Breast epithelium (tissue), 4 donors: ENCODE measurements around the gene ARL2. TPM values are rescaled to one million over a fixed set of nuclear protein-coding genes. Genes with fewer than 3 reads are reported as not detected.
A peak's percentile ranks its signal among the peaks of the same experiment; 100 is the strongest.

Experiments
- DNase-seq, 2 donors: peaks; one replicate each; pipeline ENCODE4 v3.0.0-alpha.2; 2019; ENCODE audit warnings: low spot score in 2 of 2
- H3K27ac ChIP-seq, 2 donors: fragments of 200-600 bp; sonication (generic) in 1 of 2; one replicate each; pipeline ENCODE4 v1.5.1; 2016 to 2019; ENCODE audit warnings: mild to moderate bottlenecking in 1 of 2
- H3K27me3 ChIP-seq, 2 donors: fragments of 200-600 bp; sonication (generic) in 1 of 2; one replicate each; pipeline versions ENCODE4 v1.5.1 to v1.6.0; 2017 to 2019; ENCODE audit warnings: control low read depth in 1 of 2, mild to moderate bottlenecking in 1 of 2
- H3K36me3 ChIP-seq: fragments of 200-600 bp; one replicate; pipeline ENCODE4 v1.5.1; 2019
- H3K4me1 ChIP-seq, 2 donors: fragments of 200-600 bp; sonication (generic); one replicate each; pipeline ENCODE4 v1.5.1; 2016 to 2019; ENCODE audit warnings: control low read depth in 1 of 2
- H3K4me3 ChIP-seq, 3 donors: fragments of 200-600 bp; sonication (generic); 1 replicate in 2 of 3; 2 replicates in 1 of 3; pipeline ENCODE4 v1.5.1; 2016 to 2019; ENCODE audit warnings: mild to moderate bottlenecking in 3 of 3, moderate library complexity in 2 of 3
- H3K9me3 ChIP-seq, 2 donors: fragments of 200-600 bp; sonication (generic) in 1 of 2; one replicate each; pipeline ENCODE4 v1.5.1; 2016 to 2019; ENCODE audit warnings: control low read depth in 1 of 2
- POLR2A ChIP-seq: fragments of 450-650 bp; IDR thresholded peaks from one replicate; pipeline ENCODE4 v1.6.1; 2016; ENCODE audit warnings: antibody characterized with exemption, mild to moderate bottlenecking, moderate library complexity
- POLR2AphosphoS5 ChIP-seq, 3 donors: sonication (generic); formaldehyde crosslinking; IDR thresholded peaks; one replicate each; pipeline ENCODE4 v1.6.1; 2017; ENCODE audit warnings: antibody characterized with exemption in 3 of 3
- intact Hi-C: fragments of 100-400 bp; cut with DNase I; formaldehyde crosslinking; loops from one replicate; pipeline ENCODE4 v1.15.1; 2023; ENCODE audit warnings: low total_unique reads
- total RNA-seq, 3 donors: library from RNA; depleted of rRNA; stranded (reverse); fragments of >200 nt; gene quantifications; one replicate each; pipeline ENCODE4 v1.1.0, GENCODE V29; 2016
- TF ChIP-seq, protein P1 (sequence below), 3 donors: fragments of 450-650 bp; IDR thresholded peaks; one replicate each; pipeline ENCODE4 v1.5.1; 2016 to 2017; ENCODE audit warnings: antibody characterized with exemption in 3 of 3, mild to moderate bottlenecking in 3 of 3, moderate library complexity in 3 of 3

Gene ARL2
- 100 to 1,000 TPM in 2 of 3 donors, 10 to 100 TPM in 1; 99.8 to 193 (median 154) TPM for total RNA-seq

- H3K4me1 ChIP-seq = no peaks in the 10 kb centered on the region
- H3K9me3 ChIP-seq = no peaks in the 10 kb centered on the region
- H3K27me3 ChIP-seq = no peaks in the 10 kb centered on the region
- H3K36me3 ChIP-seq = no peaks in the 10 kb centered on the region
- TF ChIP-seq POLR2A (no peak), POLR2AphosphoS5 (IDR thresholded peaks at IDR 0.05) (peak in 2 of 3 donors; percentile 16 to 20)
- TF ChIP-seq, protein P1, sequence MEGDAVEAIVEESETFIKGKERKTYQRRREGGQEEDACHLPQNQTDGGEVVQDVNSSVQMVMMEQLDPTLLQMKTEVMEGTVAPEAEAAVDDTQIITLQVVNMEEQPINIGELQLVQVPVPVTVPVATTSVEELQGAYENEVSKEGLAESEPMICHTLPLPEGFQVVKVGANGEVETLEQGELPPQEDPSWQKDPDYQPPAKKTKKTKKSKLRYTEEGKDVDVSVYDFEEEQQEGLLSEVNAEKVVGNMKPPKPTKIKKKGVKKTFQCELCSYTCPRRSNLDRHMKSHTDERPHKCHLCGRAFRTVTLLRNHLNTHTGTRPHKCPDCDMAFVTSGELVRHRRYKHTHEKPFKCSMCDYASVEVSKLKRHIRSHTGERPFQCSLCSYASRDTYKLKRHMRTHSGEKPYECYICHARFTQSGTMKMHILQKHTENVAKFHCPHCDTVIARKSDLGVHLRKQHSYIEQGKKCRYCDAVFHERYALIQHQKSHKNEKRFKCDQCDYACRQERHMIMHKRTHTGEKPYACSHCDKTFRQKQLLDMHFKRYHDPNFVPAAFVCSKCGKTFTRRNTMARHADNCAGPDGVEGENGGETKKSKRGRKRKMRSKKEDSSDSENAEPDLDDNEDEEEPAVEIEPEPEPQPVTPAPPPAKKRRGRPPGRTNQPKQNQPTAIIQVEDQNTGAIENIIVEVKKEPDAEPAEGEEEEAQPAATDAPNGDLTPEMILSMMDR (IDR thresholded peaks at IDR 0.05) = peak; percentile 67 to 89 (median 78)
- peak; percentile 80 to 81 for DNase-seq
- intact Hi-C loops = loop anchor here (10.0 kb wide), 1 partner anchor 159 kb away; no protein-coding TSS in a partner anchor
- H3K27ac ChIP-seq = peak within 1 kb of the TSS; percentile 96 to 98
- peak within 1 kb of the TSS; percentile 68 to 85 (median 84) for H3K4me3 ChIP-seq
Observed at GRCh38 chr11:65013888-65014725, at the start of gene ARL2. Gene ARL2 (plus strand): TSS chr11:65014160. CDS start chr11:65014208, 48 bp downstream.

- DNase-seq = no peak
- TF ChIP-seq, protein P1 (IDR thresholded peaks at IDR 0.05) = no peak
- TF ChIP-seq POLR2A (no peak), POLR2AphosphoS5 (IDR thresholded peaks at IDR 0.05) (no peak)
- Histone ChIP-seq H3K9me3 (no peaks in the 10 kb centered on the region), H3K4me3 (no peak overlapping the region), H3K36me3 (no peaks in the 10 kb centered on the region), H3K4me1 (no peaks in the 10 kb centered on the region), H3K27ac (no peak overlapping the region), H3K27me3 (no peaks in the 10 kb centered on the region)
- intact Hi-C loops = no loop called here
Observed at GRCh38 chr11:64967375-64967774, 46.6 kb upstream of the ARL2 start.

DNA sequence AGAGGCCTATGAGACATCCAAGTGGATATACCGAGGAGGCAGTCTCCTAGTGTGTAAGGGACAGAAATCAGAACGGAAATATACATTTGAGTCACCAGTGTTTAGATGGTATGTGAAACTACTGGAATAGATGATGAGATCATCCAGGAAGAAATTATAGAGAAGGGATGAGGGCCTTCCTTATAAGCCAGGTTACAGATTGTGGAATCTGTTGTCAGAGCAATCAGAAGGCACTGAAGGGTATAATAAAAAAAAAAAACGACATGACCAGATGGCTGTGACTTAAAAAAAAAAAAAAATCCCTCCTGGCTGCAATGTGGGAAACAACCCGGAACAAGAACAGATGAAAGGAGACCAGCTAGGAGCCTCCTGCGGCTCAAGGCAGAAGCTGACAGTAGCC is 44.8 kb upstream of the ARL2 start:
- H3K4me1 ChIP-seq = no peaks in the 10 kb centered on the region
- TF ChIP-seq POLR2AphosphoS5 (IDR thresholded peaks at IDR 0.05) (no peak), POLR2A (no peak)
- TF ChIP-seq, protein P1 (IDR thresholded peaks at IDR 0.05) = no peak
- H3K27me3 ChIP-seq = no peaks in the 10 kb centered on the region
- no peak for DNase-seq
- H3K9me3 ChIP-seq = no peaks in the 10 kb centered on the region
- no peak overlapping the region for H3K27ac ChIP-seq
- intact Hi-C loops = loop anchor here (2.0 kb wide), 1 partner anchor 56 kb away; no protein-coding TSS in a partner anchor
- H3K36me3 ChIP-seq = no peaks in the 10 kb centered on the region
- no peak overlapping the region for H3K4me3 ChIP-seq

DNA sequence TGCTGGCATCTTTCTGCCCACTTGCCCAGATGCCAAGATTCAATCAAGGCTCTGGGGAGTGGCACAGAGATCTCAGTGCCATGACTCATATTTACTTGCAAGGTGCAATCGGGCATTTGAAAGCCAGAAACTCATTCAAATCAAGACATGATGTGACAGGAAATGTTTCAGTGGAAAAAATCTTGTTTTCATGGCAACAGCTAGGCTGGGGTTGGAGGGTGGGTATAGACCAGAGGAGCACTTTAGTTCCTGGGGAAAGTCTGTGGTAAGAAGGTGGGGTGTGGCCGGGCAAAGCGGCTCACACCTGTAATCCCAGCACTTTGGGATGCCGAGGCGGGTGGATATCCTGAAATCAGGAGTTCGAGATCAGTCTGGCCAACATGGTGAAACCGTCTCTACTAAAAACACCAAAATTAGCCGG is 43.2 kb upstream of the ARL2 start:
- H3K4me3 ChIP-seq = no peak overlapping the region
- H3K27ac ChIP-seq = no peak overlapping the region
- DNase-seq = no peak

More for the DNA sequence above, 43.2 kb upstream of the ARL2 start:
- Histone ChIP-seq H3K27me3 (no peaks in the 10 kb centered on the region), H3K9me3 (no peaks in the 10 kb centered on the region), H3K36me3 (no peaks in the 10 kb centered on the region), H3K4me1 (no peaks in the 10 kb centered on the region)
- TF ChIP-seq POLR2A (no peak), POLR2AphosphoS5 (IDR thresholded peaks at IDR 0.05) (no peak)
- TF ChIP-seq, protein P1 (IDR thresholded peaks at IDR 0.05) = no peak
- intact Hi-C loops = loop anchor here (5.0 kb wide), 1 partner anchor 1722 kb away; no protein-coding TSS in a partner anchor
